GM12873 (cell line): ENCODE data around the gene ST8SIA5.

ENCODE experiments used
- CTCF ChIP-seq: IDR thresholded peaks from 2 replicates; pipeline ENCODE4 v1.5.1; 2012; ENCODE audit warnings: low read depth, mild to moderate bottlenecking, moderate library complexity, low read length, control low read depth; ENCODE audit not compliant: insufficient read depth; ENCODE audit errors: missing control alignments

Gene ST8SIA5

GRCh38 chr18:46656326-46657114, 100.3 kb downstream of the ST8SIA5 start:
- no peak for TF ChIP-seq CTCF

DNA sequence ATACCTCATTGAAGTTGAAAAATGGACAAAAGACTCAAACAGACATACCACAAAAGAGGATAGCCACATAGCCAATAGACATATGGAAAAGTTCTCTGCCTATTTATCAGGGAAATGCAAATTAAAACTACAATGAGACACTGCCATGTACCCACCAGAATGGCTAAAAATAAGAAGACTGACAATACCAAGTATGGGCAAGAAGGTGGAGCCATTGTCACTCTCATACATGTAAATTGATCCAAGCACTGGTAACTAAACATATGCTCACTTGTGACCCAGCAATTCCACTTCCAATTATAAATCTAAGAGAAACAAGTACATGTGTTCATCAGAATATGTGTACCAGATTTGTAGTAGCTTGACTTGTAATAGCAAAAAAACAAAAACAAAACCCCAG, 104.5 kb downstream of the ST8SIA5 start:
- no peak for TF ChIP-seq CTCF

- no peak for TF ChIP-seq CTCF
Observed at GRCh38 chr18:46650681-46651080, 106.2 kb downstream of the ST8SIA5 start.

- no peak for TF ChIP-seq CTCF
Observed at GRCh38 chr18:46649071-46649862, 107.6 kb downstream of the ST8SIA5 start.

DNA sequence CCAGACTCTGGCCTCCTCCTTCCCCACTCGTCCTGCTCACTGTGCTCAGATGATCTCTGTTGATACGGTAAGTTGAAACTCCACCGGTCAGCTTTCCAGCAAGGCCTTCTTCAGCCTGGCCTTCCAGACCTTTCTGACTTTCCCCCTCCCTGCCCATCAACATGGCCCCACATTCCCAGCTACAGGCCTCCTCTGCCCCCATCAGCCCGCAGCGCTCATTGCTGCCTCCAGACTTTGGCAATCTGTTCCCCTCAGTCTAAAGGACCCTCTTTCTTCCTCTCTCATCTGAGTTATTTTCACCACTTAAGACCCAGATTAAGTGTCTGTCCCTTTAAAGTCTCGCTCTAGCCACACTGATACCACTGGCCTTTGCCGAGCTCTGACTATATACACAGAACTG, 110.4 kb downstream of the ST8SIA5 start:
- no peak for TF ChIP-seq CTCF

- no peak for TF ChIP-seq CTCF
Observed at GRCh38 chr18:46642561-46642960, 114.3 kb downstream of the ST8SIA5 start.

DNA sequence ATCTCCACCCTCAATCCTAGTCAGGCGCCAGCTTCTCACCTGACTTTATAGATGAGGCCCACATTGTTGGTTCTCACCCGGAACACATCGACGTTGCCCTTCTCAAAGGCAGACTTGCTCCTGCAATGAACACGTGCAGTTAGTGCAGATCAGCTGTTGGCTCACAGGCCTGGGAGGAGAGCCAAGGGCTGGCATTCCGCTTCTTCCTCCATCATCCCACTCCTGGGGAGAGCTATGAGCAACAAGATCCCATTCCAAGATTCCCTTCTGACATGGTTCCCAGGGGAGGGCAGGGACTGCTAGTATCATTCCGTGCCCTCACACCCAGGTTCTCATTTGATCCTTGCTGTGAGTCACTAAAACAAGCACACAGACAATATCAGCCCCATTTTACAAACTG, 114.9 kb downstream of the ST8SIA5 start:
- TF ChIP-seq CTCF = no peak
